Psoas muscle (tissue), 8 donors: ENCODE data around the gene NR2F1-AS1. TPM values are rescaled to one million over a fixed set of nuclear protein-coding genes. Genes with fewer than 3 reads are reported as not detected.
A peak's percentile ranks its signal among the peaks of the same experiment; 100 is the strongest.

Experiments
- ATAC-seq, 4 donors: fragments of 200-7000 bp; cut with Tn5 transposase; one replicate each; pipeline ENCODE4 v1.9.1; 2020; ENCODE audit warnings: moderate library complexity in 3 of 4, mild to moderate bottlenecking in 2 of 4
- DNase-seq, 2 donors: peaks; one replicate each; pipeline ENCODE4 v3.0.0-alpha.2; 2020
- H3K27ac ChIP-seq: fragments of 200-600 bp; one replicate; pipeline ENCODE4 v1.8.0; 2022
- H3K27me3 ChIP-seq, 3 donors: fragments of 200-600 bp in 1 of 3; one replicate each; pipeline versions ENCODE4 v1.6.1 to v1.8.0; 2013 to 2022; ENCODE audit warnings: low read length in 2 of 3, mild to moderate bottlenecking in 2 of 3, moderate library complexity in 1 of 3; ENCODE audit not compliant: insufficient read depth in 3 of 3
- H3K36me3 ChIP-seq, 2 donors: fragments of 200-600 bp in 1 of 2; one replicate each; pipeline versions ENCODE4 v1.6.1 to v1.8.0; 2013 to 2022; ENCODE audit warnings: low read depth in 1 of 2, mild to moderate bottlenecking in 1 of 2, moderate library complexity in 1 of 2; ENCODE audit not compliant: insufficient read depth in 1 of 2
- H3K4me1 ChIP-seq: fragments of 200-600 bp; one replicate; pipeline ENCODE4 v1.8.0; 2022
- H3K4me3 ChIP-seq: fragments of 200-600 bp; one replicate; pipeline ENCODE4 v1.8.0; 2022; ENCODE audit warnings: mild to moderate bottlenecking
- H3K9me3 ChIP-seq: fragments of 200-600 bp; one replicate; pipeline ENCODE4 v1.8.0; 2022
- WGBS, 3 donors: extraction: QIAGEN DNeasy Blood & Tissue Kit; methylation state at CpG; one replicate each; pipeline versions ENCODE4 v1.1.6 to v1.1.7; 2013; 5-methylcytosine and 5-hydroxymethylcytosine counted together
- intact Hi-C, 2 donors: fragments of 100-400 bp; cut with DNase I; formaldehyde crosslinking; loops; one replicate each; pipeline versions ENCODE4 v1.11.0 to v1.14.2; 2022
- polyA plus RNA-seq, 3 donors: library from polyadenylated mRNA; stranded (reverse); fragments of 200-250 nt; gene quantifications; one replicate each; pipeline ENCODE4 v1.2.3, GENCODE V29; 2013
- total RNA-seq, 4 donors: library from RNA; stranded (reverse); fragmentation: NEBNext Ultra II Directional in 2 of 4; extraction: Animal tissue kit (Norgen Biotek cat#: 25700) in 2 of 4; gene quantifications; one replicate each; pipeline versions ENCODE4 v1.2.1 to v1.2.4, GENCODE V29; 2021 to 2023
- TF ChIP-seq, protein P1 (sequence below): fragments of 200-600 bp; IDR thresholded peaks from one replicate; pipeline ENCODE4 v1.8.0; 2022; ENCODE audit warnings: antibody characterized with exemption
- donor health status: healthy with polysubstance abuse.
- donor health status: DM: no; HTN: no; CAD: no; lungs with moderate emphysema.
- donor health status: Bipolar disorder and iron deficiency.
- donor health status: healthy.
- donor health status: DM: yes; HTN: yes; CAD: no.
- donor health status: DM: no; HTN: no; CAD: no.
- donor health status: DM: no; HTN: no; CAD: no.
- donor health status: DM: yes; HTN: yes; CAD: no.

NR2F1-AS1 gene
- total and polyA plus RNA-seq, 7 donors = 0.13 to 1.5 (median 0.42) TPM

DNA sequence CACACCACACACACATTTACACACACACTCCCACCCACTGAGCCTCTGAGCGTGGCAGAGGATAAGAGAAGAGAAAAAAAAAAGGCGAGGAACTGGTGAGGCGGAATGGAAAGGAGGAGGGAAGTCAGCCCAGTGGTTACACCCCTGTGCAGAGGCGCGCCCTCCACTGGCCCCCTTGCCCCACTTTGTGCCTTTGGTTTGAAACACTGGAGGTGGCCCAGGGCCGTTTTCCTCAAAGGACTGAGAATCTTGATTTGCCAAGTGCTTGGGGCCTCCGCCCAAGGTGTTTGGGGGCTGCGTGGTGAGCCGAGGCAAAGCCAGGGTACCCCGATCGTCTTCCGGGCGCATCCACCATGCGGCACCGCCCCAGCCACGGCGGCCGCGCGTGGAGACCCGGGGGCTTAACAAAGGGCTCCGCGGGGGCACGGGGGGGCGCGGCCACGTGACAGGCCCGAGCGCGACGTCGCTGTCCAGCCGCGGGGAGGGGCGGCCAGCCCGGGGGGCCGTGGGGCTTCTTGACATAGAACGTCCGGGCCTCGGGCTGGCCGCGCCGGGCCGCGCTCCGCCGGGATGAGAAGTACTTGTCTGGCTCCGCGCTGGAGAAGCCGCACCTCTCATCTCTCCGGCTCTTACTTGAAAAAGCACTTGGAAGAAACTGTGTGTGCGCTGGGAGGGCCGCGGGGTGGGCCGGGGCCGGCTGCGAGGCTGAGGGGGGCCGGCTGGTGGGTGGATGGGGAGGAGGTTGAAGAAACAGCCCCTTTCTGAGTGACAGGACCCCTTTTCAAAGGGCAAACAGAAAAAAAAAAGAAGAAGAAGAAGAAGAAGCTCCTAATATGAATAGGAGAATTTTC, 23.0 kb upstream of the NR2F1-AS1 start:
- ATAC-seq (no peak), DNase-seq (peak in 1 of 2 donors; percentile 53)
- H3K4me3 ChIP-seq = peak overlapping the region; percentile 48
- intact Hi-C loops = no loop called here
- H3K27me3 ChIP-seq = peaks cover 3 to 99% (median 18%) of the 10 kb centered on the region in 3 donors
- H3K4me1 ChIP-seq = peaks cover 8% of the 10 kb centered on the region
- 11 to 13% (median 12%) methylated on average over 50 to 58 of the region's 58 CpGs for WGBS, 3 donors
- no peaks in the 10 kb centered on the region for H3K36me3 ChIP-seq
- TF ChIP-seq, protein P1, sequence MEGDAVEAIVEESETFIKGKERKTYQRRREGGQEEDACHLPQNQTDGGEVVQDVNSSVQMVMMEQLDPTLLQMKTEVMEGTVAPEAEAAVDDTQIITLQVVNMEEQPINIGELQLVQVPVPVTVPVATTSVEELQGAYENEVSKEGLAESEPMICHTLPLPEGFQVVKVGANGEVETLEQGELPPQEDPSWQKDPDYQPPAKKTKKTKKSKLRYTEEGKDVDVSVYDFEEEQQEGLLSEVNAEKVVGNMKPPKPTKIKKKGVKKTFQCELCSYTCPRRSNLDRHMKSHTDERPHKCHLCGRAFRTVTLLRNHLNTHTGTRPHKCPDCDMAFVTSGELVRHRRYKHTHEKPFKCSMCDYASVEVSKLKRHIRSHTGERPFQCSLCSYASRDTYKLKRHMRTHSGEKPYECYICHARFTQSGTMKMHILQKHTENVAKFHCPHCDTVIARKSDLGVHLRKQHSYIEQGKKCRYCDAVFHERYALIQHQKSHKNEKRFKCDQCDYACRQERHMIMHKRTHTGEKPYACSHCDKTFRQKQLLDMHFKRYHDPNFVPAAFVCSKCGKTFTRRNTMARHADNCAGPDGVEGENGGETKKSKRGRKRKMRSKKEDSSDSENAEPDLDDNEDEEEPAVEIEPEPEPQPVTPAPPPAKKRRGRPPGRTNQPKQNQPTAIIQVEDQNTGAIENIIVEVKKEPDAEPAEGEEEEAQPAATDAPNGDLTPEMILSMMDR = no peak
- H3K27ac ChIP-seq = no peak overlapping the region
- no peaks in the 10 kb centered on the region for H3K9me3 ChIP-seq

DNA sequence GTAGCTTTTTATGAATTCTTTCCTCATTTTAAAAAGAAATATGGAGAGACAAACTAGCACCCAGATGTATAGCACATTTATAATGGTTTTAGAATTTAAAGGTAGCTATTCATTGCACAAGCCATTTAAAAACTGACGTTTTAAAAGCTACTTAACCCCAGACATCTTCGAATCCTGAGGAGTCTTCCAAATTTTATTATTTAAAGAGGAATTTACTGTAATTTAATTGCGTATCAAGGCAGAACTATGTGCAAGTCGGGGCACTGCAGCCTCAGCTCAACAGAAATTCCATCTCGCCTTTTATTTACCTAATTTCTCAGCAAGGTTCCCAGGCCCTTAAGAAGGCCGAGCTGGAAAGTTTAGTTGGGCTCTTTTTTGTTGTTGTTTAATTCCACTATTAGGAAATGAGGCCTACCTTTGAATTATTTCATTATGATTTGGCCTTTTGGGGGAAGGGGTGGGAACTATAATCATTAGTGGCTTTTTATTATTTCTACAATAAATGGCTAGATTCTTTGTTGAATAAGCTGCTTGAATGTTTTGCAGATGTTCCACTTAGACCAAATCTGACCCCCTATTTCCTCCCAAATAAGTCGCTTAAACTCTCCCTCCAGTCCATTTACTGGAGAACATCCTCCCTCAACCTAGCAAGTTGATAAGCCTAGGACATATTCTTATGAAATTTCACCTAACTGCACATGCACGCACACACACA, 22.2 kb upstream of the NR2F1-AS1 start:
- DNase-seq = no peak
- H3K9me3 ChIP-seq = no peaks in the 10 kb centered on the region
- H3K4me3 ChIP-seq = no peak overlapping the region
- intact Hi-C loops = no loop called here
- H3K27ac ChIP-seq = no peak overlapping the region
- 89 to 94% (median 92%) methylated on average over 8 of the region's 8 CpGs for WGBS, 3 donors
- TF ChIP-seq, protein P1 = no peak
- H3K27me3 ChIP-seq = peaks cover 3 to 98% (median 16%) of the 10 kb centered on the region in 3 donors
- H3K36me3 ChIP-seq = no peaks in the 10 kb centered on the region
- ATAC-seq = no peak
- peaks cover 8% of the 10 kb centered on the region for H3K4me1 ChIP-seq

DNA sequence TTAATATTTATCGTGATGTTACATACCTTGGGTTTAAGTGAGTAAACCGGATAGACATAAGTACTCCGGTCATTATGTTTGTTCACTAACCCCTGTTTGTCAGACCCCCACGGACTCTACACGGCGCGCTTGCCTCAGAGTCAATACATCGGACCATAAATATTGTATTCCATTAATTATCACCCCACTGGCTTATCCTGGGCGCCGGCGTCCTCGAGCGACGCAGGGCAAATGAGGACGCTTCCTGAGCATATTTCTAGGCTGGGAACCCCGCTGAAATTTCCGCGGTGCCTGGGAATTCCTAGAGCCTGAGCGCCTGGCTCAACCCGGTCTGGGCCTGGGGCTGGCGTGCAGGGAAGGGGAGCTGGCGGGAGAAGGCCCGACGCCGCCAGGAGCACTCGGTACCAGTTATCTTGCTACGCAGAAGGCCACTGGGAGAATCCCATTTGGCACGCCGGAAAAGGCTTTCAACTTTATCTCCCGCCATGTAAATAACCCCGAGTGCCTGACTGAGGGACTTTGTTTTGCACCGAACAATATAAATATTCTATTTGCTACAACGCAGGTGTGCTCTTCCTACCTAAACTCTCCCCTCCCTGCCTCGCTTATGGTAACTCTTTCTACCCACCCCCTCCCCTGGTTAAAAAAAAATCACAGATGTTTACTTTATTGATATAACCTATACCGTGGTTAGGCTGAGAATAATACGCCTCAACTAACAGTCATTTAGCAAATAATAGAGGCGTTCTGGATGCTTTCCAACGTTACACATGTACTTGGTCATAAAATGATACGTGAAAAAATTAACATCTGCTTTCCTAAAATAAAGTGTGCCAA, 21.4 kb upstream of the NR2F1-AS1 start:
- H3K27me3 ChIP-seq = peaks cover 3 to 99% (median 14%) of the 10 kb centered on the region in 3 donors

DNA sequence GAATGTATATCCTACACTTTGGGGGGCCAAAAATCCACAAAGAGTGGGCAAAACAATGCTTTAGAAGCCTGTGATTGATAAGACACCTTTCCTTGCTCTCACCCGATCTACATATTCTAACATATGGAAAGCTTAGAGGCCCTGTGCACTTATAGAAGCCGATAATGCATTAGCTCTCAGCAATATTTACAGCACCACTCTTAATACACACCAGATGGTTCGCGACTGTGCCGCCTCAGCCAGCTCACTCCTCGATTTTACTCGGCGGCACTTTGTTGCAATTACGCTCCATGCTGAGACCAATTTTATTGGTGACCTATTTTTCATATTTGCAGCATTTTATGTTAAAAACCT, 20.8 kb upstream of the NR2F1-AS1 start:
- TF ChIP-seq, protein P1 = no peak
- WGBS, 3 donors = 45 to 53% (median 45%) methylated on average over 9 of the region's 9 CpGs
- no peak overlapping the region for H3K4me3 ChIP-seq
- H3K27ac ChIP-seq = no peak overlapping the region
- no peaks in the 10 kb centered on the region for H3K9me3 ChIP-seq
- H3K4me1 ChIP-seq = no peaks in the 10 kb centered on the region
- peaks cover 3 to 98% (median 17%) of the 10 kb centered on the region in 3 donors for H3K27me3 ChIP-seq
- intact Hi-C loops = no loop called here
- no peaks in the 10 kb centered on the region for H3K36me3 ChIP-seq
- no peak for ATAC-seq
- DNase-seq = no peak

More for the DNA sequence above, 21.4 kb upstream of the NR2F1-AS1 start:
- H3K27ac ChIP-seq = no peak overlapping the region
- H3K36me3 ChIP-seq = no peaks in the 10 kb centered on the region
- ATAC-seq (no peak), DNase-seq (no peak)
- no peaks in the 10 kb centered on the region for H3K9me3 ChIP-seq
- H3K4me3 ChIP-seq = no peak overlapping the region
- intact Hi-C loops = no loop called here
- TF ChIP-seq, protein P1 = no peak
- peaks cover 5% of the 10 kb centered on the region for H3K4me1 ChIP-seq
- 43 to 57% (median 53%) methylated on average over 39 of the region's 39 CpGs for WGBS, 3 donors
